ENCODE data around the gene GALK2. TPM values are rescaled to one million over a fixed set of nuclear protein-coding genes. Genes with fewer than 3 reads are reported as not detected.
"Not testable (repeated sequence)": the region's sequence is repeated elsewhere in the genome, so short reads cannot be mapped to it uniquely, and the experiment has no call there.

The GALK2 gene
- total and polyA plus RNA-seq, 5 donors = 19.2 to 37.7 (median 27.4) TPM

- H3K27me3 ChIP-seq (ENCODE audit: control insufficient read depth, insufficient read depth) = no peaks in the 10 kb centered on the region
- ATAC-seq (no peak), DNase-seq (no peak)
- no peaks in the 10 kb centered on the region for H3K9me3 ChIP-seq (ENCODE audit: control insufficient read depth, low read length)
- intact Hi-C loops (cut with DNase I) = no loop called here
- H3K4me3 ChIP-seq (ENCODE audit: low read length) = no peak overlapping the region
- H3K4me1 ChIP-seq (ENCODE audit: control insufficient read depth, insufficient read depth, low read length) = no peaks in the 10 kb centered on the region
- no peak overlapping the region for H3K27ac ChIP-seq (ENCODE audit: low read length)
Observed at GRCh38 chr15:49343546-49343945, 173.5 kb downstream of the GALK2 start.

GRCh38 chr15:49354439-49354838 lies 184.4 kb downstream of the GALK2 start:
- H3K4me1 ChIP-seq (ENCODE audit: control insufficient read depth, insufficient read depth, low read length); H3K4me3 ChIP-seq (ENCODE audit: low read length); intact Hi-C loops (cut with DNase I); H3K27ac ChIP-seq (ENCODE audit: low read length); H3K9me3 ChIP-seq (ENCODE audit: control insufficient read depth, low read length); ATAC-seq; H3K27me3 ChIP-seq (ENCODE audit: control insufficient read depth, insufficient read depth): not testable (repeated sequence)
- peak in 1 of 3 donors; percentile 18 for DNase-seq
- WGBS = 93% methylated on average over 17 of the region's 17 CpGs

GRCh38 chr15:49361370-49361769 lies 191.3 kb downstream of the GALK2 start:
- H3K27me3 ChIP-seq (ENCODE audit: control insufficient read depth, insufficient read depth) = no peaks in the 10 kb centered on the region
- H3K9me3 ChIP-seq (ENCODE audit: control insufficient read depth, low read length) = no peaks in the 10 kb centered on the region
- H3K4me3 ChIP-seq (ENCODE audit: low read length) = no peak overlapping the region
- intact Hi-C loops (cut with DNase I) = no loop called here
- DNase-seq (no peak), ATAC-seq (no peak)
- no peaks in the 10 kb centered on the region for H3K4me1 ChIP-seq (ENCODE audit: control insufficient read depth, insufficient read depth, low read length)
- WGBS = 79% methylated on average over 3 of the region's 3 CpGs
- no peak overlapping the region for H3K27ac ChIP-seq (ENCODE audit: low read length)

GRCh38 chr15:49366496-49366895 lies 196.4 kb downstream of the GALK2 start:
- H3K27me3 ChIP-seq (ENCODE audit: control insufficient read depth, insufficient read depth) = no peaks in the 10 kb centered on the region
- 96% methylated on average over 22 of the region's 22 CpGs for WGBS
- no peaks in the 10 kb centered on the region for H3K9me3 ChIP-seq (ENCODE audit: control insufficient read depth, low read length)
- no peak overlapping the region for H3K4me3 ChIP-seq (ENCODE audit: low read length)
- intact Hi-C loops (cut with DNase I) = no loop called here
- ATAC-seq = no peak
- peak in 2 of 3 donors; percentile 24 to 37 for DNase-seq
- H3K4me1 ChIP-seq (ENCODE audit: control insufficient read depth, insufficient read depth, low read length) = no peaks in the 10 kb centered on the region
- no peak overlapping the region for H3K27ac ChIP-seq (ENCODE audit: low read length)

- H3K27ac ChIP-seq (ENCODE audit: low read length) = no peak overlapping the region
- ATAC-seq (no peak), DNase-seq (no peak)
- no peaks in the 10 kb centered on the region for H3K27me3 ChIP-seq (ENCODE audit: control insufficient read depth, insufficient read depth)
- WGBS = 91% methylated on average over 1 of the region's 1 CpG
- H3K4me1 ChIP-seq (ENCODE audit: control insufficient read depth, insufficient read depth, low read length) = no peaks in the 10 kb centered on the region
- no peaks in the 10 kb centered on the region for H3K9me3 ChIP-seq (ENCODE audit: control insufficient read depth, low read length)
- no peak overlapping the region for H3K4me3 ChIP-seq (ENCODE audit: low read length)
- intact Hi-C loops (cut with DNase I) = loop anchor here in 1 of 4 donors (5.0 kb wide), 1 partner anchor 632 kb away; no protein-coding TSS in a partner anchor
Observed at GRCh38 chr15:49370782-49371181, 200.7 kb downstream of the GALK2 start.

GRCh38 chr15:49372366-49372765 lies 202.3 kb downstream of the GALK2 start:
- 74% methylated on average over 1 of the region's 1 CpG for WGBS
- no peaks in the 10 kb centered on the region for H3K4me1 ChIP-seq (ENCODE audit: control insufficient read depth, insufficient read depth, low read length)
- ATAC-seq = no peak

GRCh38 chr15:49379996-49380395 lies 209.9 kb downstream of the GALK2 start:
- Histone ChIP-seq H3K27me3 (ENCODE audit: control insufficient read depth, insufficient read depth) (no peaks in the 10 kb centered on the region), H3K4me1 (ENCODE audit: control insufficient read depth, insufficient read depth, low read length) (no peaks in the 10 kb centered on the region), H3K4me3 (ENCODE audit: low read length) (no peak overlapping the region), H3K27ac (ENCODE audit: low read length) (no peak overlapping the region), H3K9me3 (ENCODE audit: control insufficient read depth, low read length) (no peaks in the 10 kb centered on the region)
- intact Hi-C loops (cut with DNase I) = no loop called here
- ATAC-seq (no peak), DNase-seq (peak in 2 of 3 donors; percentile 14 to 32)
- 89% methylated on average over 4 of the region's 4 CpGs for WGBS

More at GRCh38 chr15:49372366-49372765, 202.3 kb downstream of the GALK2 start:
- intact Hi-C loops (cut with DNase I) = loop anchor here in 1 of 4 donors (5.0 kb wide), 1 partner anchor 630 kb away; no protein-coding TSS in a partner anchor
- no peaks in the 10 kb centered on the region for H3K9me3 ChIP-seq (ENCODE audit: control insufficient read depth, low read length)
- H3K27ac ChIP-seq (ENCODE audit: low read length) = no peak overlapping the region
- DNase-seq = no peak
- H3K4me3 ChIP-seq (ENCODE audit: low read length) = no peak overlapping the region
- no peaks in the 10 kb centered on the region for H3K27me3 ChIP-seq (ENCODE audit: control insufficient read depth, insufficient read depth)

- intact Hi-C loops (cut with DNase I) = no loop called here
- no peak for DNase-seq
- H3K27ac ChIP-seq (ENCODE audit: low read length) = no peak overlapping the region
- no peak overlapping the region for H3K4me3 ChIP-seq (ENCODE audit: low read length)
- no peak for ATAC-seq
- H3K4me1 ChIP-seq (ENCODE audit: control insufficient read depth, insufficient read depth, low read length) = no peaks in the 10 kb centered on the region
- WGBS = 75% methylated on average over 5 of the region's 5 CpGs
- no peaks in the 10 kb centered on the region for H3K9me3 ChIP-seq (ENCODE audit: control insufficient read depth, low read length)
- no peaks in the 10 kb centered on the region for H3K27me3 ChIP-seq (ENCODE audit: control insufficient read depth, insufficient read depth)
Observed at GRCh38 chr15:49380912-49381311, 210.9 kb downstream of the GALK2 start.

Small RNA genes lying within 50 kb of the gene (microRNA-seq; reads per million reads assigned to microRNA genes)
- 0 to 0.54 reads per million in 2 donors for gene MIR4716

Other genes starting within 250 kb of the GALK2 start
- 1 to 10 TPM; 2.6 to 6.6 (median 3.6) TPM for gene SHC4, start 206.3 kb upstream of the GALK2 start, total RNA-seq
- gene SHC4, start 206.3 kb upstream of the GALK2 start, polyA plus RNA-seq = 2.4 TPM
- 10 to 100 TPM; 31.7 to 36.9 (median 34.4) TPM for gene SECISBP2L, start 123.8 kb upstream of the GALK2 start, total RNA-seq
- 9.1 TPM for gene SECISBP2L, start 123.8 kb upstream of the GALK2 start, polyA plus RNA-seq
- gene COPS2, start 14.6 kb upstream of the GALK2 start, total RNA-seq = 10 to 100 TPM; 64.3 to 78.2 (median 70.8) TPM
- 43.1 TPM for gene COPS2, start 14.6 kb upstream of the GALK2 start, polyA plus RNA-seq

All from right cardiac atrium (tissue), 5 donors.